Stimulated activated CD4-positive, alpha-beta T cell treated with anti-CD3 and anti-CD28 coated beads, Interleukin-1b, Interleukin-23, amount 100 ng/mL, for 4 hours (primary cell): Measurements from ENCODE around the gene ORM1.
"Not testable (repeated sequence)": the region's sequence is repeated elsewhere in the genome, so short reads cannot be mapped to it uniquely, and the experiment has no call there.

ENCODE experiments used
- DNase-seq, 2 donors: peaks; one replicate each; pipeline ENCODE4 v3.0.0-alpha.2; 2020; ENCODE audit warnings: low read depth in 2 of 2

Gene ORM1

GRCh38 chr9:114325684-114326254 is 2.9 kb downstream of the ORM1 start:
- DNase-seq: not testable (repeated sequence)

GRCh38 chr9:114327749-114328148 is 4.9 kb downstream of the ORM1 start:
- no peak for DNase-seq

- not testable (repeated sequence) for DNase-seq
Observed at GRCh38 chr9:114328357-114328820, 5.5 kb downstream of the ORM1 start.

- not testable (repeated sequence) for DNase-seq
Observed at GRCh38 chr9:114328937-114329624, 6.2 kb downstream of the ORM1 start.

GRCh38 chr9:114329625-114330022 is 6.7 kb downstream of the ORM1 start, which contains the start of gene ORM2:
ORM2 (plus strand) TSS chr9:114329869; CDS start chr9:114329905, 36 bp downstream.
- DNase-seq: not testable (repeated sequence)

- no peak for DNase-seq
Observed at GRCh38 chr9:114330636-114331035, 7.7 kb downstream of the ORM1 start.

- not testable (repeated sequence) for DNase-seq
Observed at GRCh38 chr9:114331229-114332195, 8.6 kb downstream of the ORM1 start.

- not testable (repeated sequence) for DNase-seq
Observed at GRCh38 chr9:114332474-114333040, 9.7 kb downstream of the ORM1 start.

GRCh38 chr9:114333718-114334117 is 10.8 kb downstream of the ORM1 start:
- DNase-seq: not testable (repeated sequence)

GRCh38 chr9:114334490-114334889 is 11.6 kb downstream of the ORM1 start:
- no peak for DNase-seq

- no peak for DNase-seq
Observed at GRCh38 chr9:114335745-114336144, 12.8 kb downstream of the ORM1 start.

- DNase-seq: no peak
Observed at GRCh38 chr9:114336157-114336556, 13.3 kb downstream of the ORM1 start.

- no peak for DNase-seq
Observed at GRCh38 chr9:114336699-114337395, 13.9 kb downstream of the ORM1 start.

- DNase-seq: no peak
Observed at GRCh38 chr9:114338187-114338586, 15.3 kb downstream of the ORM1 start.

- DNase-seq: peak; percentile 53 to 56
Observed at GRCh38 chr9:114339130-114339908, 16.4 kb downstream of the ORM1 start.

GRCh38 chr9:114341152-114341830 is 18.4 kb downstream of the ORM1 start:
- DNase-seq: no peak

GRCh38 chr9:114341991-114342390 is 19.1 kb downstream of the ORM1 start:
- no peak for DNase-seq

GRCh38 chr9:114342755-114343440 is 20.0 kb downstream of the ORM1 start:
- no peak for DNase-seq
